Gastroesophageal sphincter (tissue), 3 donors: ENCODE results near the gene EXPH5.

Experiments used
- CTCF ChIP-seq, 4 experiments: fragments of 200-600 bp in 2 of 4; fragments of 450-650 bp in 2 of 4; sonication (generic) in 1 of 4; IDR thresholded peaks; one replicate each; pipeline ENCODE4 v1.5.1; 2017 to 2019; ENCODE audit warnings: antibody characterized with exemption in 4 of 4, mild to moderate bottlenecking in 2 of 4, moderate library complexity in 2 of 4
- POLR2A ChIP-seq, 2 donors: fragments of 450-650 bp; IDR thresholded peaks; one replicate each; pipeline ENCODE4 v1.6.1; 2017; ENCODE audit warnings: antibody characterized with exemption in 2 of 2, mild to moderate bottlenecking in 2 of 2, moderate library complexity in 1 of 2

- no peak for TF ChIP-seq CTCF (IDR thresholded peaks at IDR 0.05)
- TF ChIP-seq POLR2A (IDR thresholded peaks at IDR 0.05), result no peak
Observed at GRCh38 chr11:108501396-108501795, 92.2 kb downstream of the EXPH5 start.
